MCF 10A (cell line): Measurements from ENCODE around the gene PHACTR3. TPM values are rescaled to one million over a fixed set of nuclear protein-coding genes. Genes with fewer than 3 reads are reported as not detected.

ENCODE experiments used
- BruUV-seq: library from RNA; stranded (reverse); fragments of 400-500 nt; replicated peaks from 2 replicates; lab custom pipeline; 2021; lab: Mats Ljungman, UMichigan
- CTCF ChIA-PET: fragments of 300-600 bp; sonication (Branson Sonifier 250); formaldehyde crosslinking; extraction: SDS; loops from one replicate; lab custom pipeline; 2021; ENCODE audit warnings: antibody characterized with exemption, inconsistent platforms; lab: Yijun Ruan, JAX
- POLR2A ChIA-PET: fragments of 300-600, 350-650 bp; sonication (Branson Sonifier 250); formaldehyde crosslinking; extraction: SDS; loops from one replicate; lab custom pipeline; 2020; ENCODE audit warnings: antibody characterized with exemption, inconsistent platforms; lab: Yijun Ruan, JAX
- DNase-seq: peaks from one replicate; pipeline ENCODE4 v3.0.0-alpha.2; 2018; ENCODE audit not compliant: unreplicated experiment
- H3K27ac Mint-ChIP-seq: one replicate; pipeline ENCODE4 v1.8.0; 2022; ENCODE audit warnings: mild to moderate bottlenecking, low read depth, mixed read lengths; ENCODE audit not compliant: unreplicated experiment
- H3K27me3 Mint-ChIP-seq: one replicate; pipeline ENCODE4 v1.8.0; 2022; ENCODE audit warnings: mixed read lengths; ENCODE audit not compliant: insufficient read depth, unreplicated experiment
- H3K36me3 Mint-ChIP-seq: one replicate; pipeline ENCODE4 v1.8.0; 2022; ENCODE audit warnings: mild to moderate bottlenecking, moderate library complexity, mixed read lengths; ENCODE audit not compliant: insufficient read depth, unreplicated experiment
- H3K4me1 Mint-ChIP-seq: one replicate; pipeline ENCODE4 v1.8.0; 2022; ENCODE audit warnings: mixed read lengths; ENCODE audit not compliant: insufficient read depth, unreplicated experiment
- H3K4me3 Mint-ChIP-seq: one replicate; pipeline ENCODE4 v1.8.0; 2022; ENCODE audit warnings: mild to moderate bottlenecking, moderate library complexity, mixed read lengths; ENCODE audit not compliant: unreplicated experiment
- H3K9me3 Mint-ChIP-seq: one replicate; pipeline ENCODE4 v1.8.0; 2022; ENCODE audit warnings: mixed read lengths; ENCODE audit not compliant: unreplicated experiment
- CTCF ChIP-seq: fragments of 200-600 bp; IDR thresholded peaks from one replicate; pipeline ENCODE4 v1.8.0; 2022; ENCODE audit warnings: antibody characterized with exemption, mild to moderate bottlenecking; ENCODE audit not compliant: unreplicated experiment
- intact Hi-C: fragments of 100-400 bp; cut with micrococcal nuclease; formaldehyde crosslinking; loops from 2 replicates; pipeline ENCODE4 v1.14.1; 2022
- total RNA-seq: library from RNA; stranded (reverse); gene quantifications from 2 replicates; pipeline ENCODE4 v1.2.3, GENCODE V29; 2022

The PHACTR3 gene
- total RNA-seq, 1 experiment from 2014 or later, result 22.8 TPM

- peaks cover 6% of the 10 kb centered on the region for H3K36me3 Mint-ChIP-seq
- intact Hi-C loops, result no loop called here
- DNase-seq, result no peak
- POLR2A ChIA-PET, result interaction anchor here (0.7 kb wide), 1 partner anchor 113 kb away, joined by 3 read pairs; no protein-coding TSS in a partner anchor
- CTCF ChIA-PET, result interaction anchor here (0.9 to 1.2 kb wide), 2 partner anchors 23 to 49 kb away, joined by 3 read pairs; no protein-coding TSS in a partner anchor
- no peak overlapping the region for H3K4me3 Mint-ChIP-seq
- no peaks in the 10 kb centered on the region for H3K9me3 Mint-ChIP-seq
- no peak overlapping the region for H3K27ac Mint-ChIP-seq
- no peak for TF ChIP-seq CTCF
- BruUV-seq, result no TSS peak
- no peaks in the 10 kb centered on the region for H3K4me1 Mint-ChIP-seq
- H3K27me3 Mint-ChIP-seq, result peaks cover 96% of the 10 kb centered on the region
Observed at GRCh38 chr20:59620860-59621505, 16.6 kb downstream of the PHACTR3 start.

GRCh38 chr20:59622496-59622895 is 18.2 kb downstream of the PHACTR3 start:
- no peak overlapping the region for H3K4me3 Mint-ChIP-seq
- POLR2A ChIA-PET, result no interaction called here
- peaks cover 96% of the 10 kb centered on the region for H3K27me3 Mint-ChIP-seq
- DNase-seq, result no peak
- H3K4me1 Mint-ChIP-seq, result no peaks in the 10 kb centered on the region
- H3K27ac Mint-ChIP-seq, result no peak overlapping the region
- TF ChIP-seq CTCF, result no peak
- intact Hi-C loops, result no loop called here
- no TSS peak for BruUV-seq
- H3K9me3 Mint-ChIP-seq, result no peaks in the 10 kb centered on the region
- H3K36me3 Mint-ChIP-seq, result peaks cover 6% of the 10 kb centered on the region
- CTCF ChIA-PET, result interaction anchor here (0.8 to 1.2 kb wide), 4 partner anchors 23 to 53 kb away, joined by 3 to 6 read pairs (median 3); no protein-coding TSS in a partner anchor

GRCh38 chr20:59623133-59623532 is 18.8 kb downstream of the PHACTR3 start:
- DNase-seq, result no peak
- Mint-ChIP-seq H3K4me3 (no peak overlapping the region), H3K27ac (no peak overlapping the region), H3K9me3 (no peaks in the 10 kb centered on the region), H3K4me1 (no peaks in the 10 kb centered on the region), H3K36me3 (peaks cover 4% of the 10 kb centered on the region), H3K27me3 (peaks cover 96% of the 10 kb centered on the region)
- CTCF ChIA-PET, result interaction anchor here (0.8 kb wide), 2 partner anchors 23 to 54 kb away, joined by 3 read pairs; no protein-coding TSS in a partner anchor
- BruUV-seq, result no TSS peak
- no peak for TF ChIP-seq CTCF
- POLR2A ChIA-PET, result no interaction called here
- intact Hi-C loops, result no loop called here

- intact Hi-C loops, result no loop called here
- BruUV-seq, result no TSS peak
- H3K9me3 Mint-ChIP-seq, result no peaks in the 10 kb centered on the region
- DNase-seq, result no peak
- no peaks in the 10 kb centered on the region for H3K4me1 Mint-ChIP-seq
- no peak overlapping the region for H3K4me3 Mint-ChIP-seq
- POLR2A ChIA-PET, result no interaction called here
- H3K36me3 Mint-ChIP-seq, result no peaks in the 10 kb centered on the region
- TF ChIP-seq CTCF, result no peak
- H3K27me3 Mint-ChIP-seq, result peaks cover 95% of the 10 kb centered on the region
- no peak overlapping the region for H3K27ac Mint-ChIP-seq
- CTCF ChIA-PET, result no interaction called here
Observed at GRCh38 chr20:59623583-59623982, 19.2 kb downstream of the PHACTR3 start.
